Peyer's patch (tissue), 4 donors: ENCODE measurements around the gene SH3GL1.

Experiments used
- CTCF ChIP-seq, 6 experiments: fragments of 450-650 bp in 4 of 6; fragments of 200-600 bp in 2 of 6; sonication (generic) in 1 of 6; IDR thresholded peaks; one replicate each; pipeline ENCODE4 v1.5.1; 2017 to 2019; ENCODE audit warnings: antibody characterized with exemption in 6 of 6, mild to moderate bottlenecking in 3 of 6, moderate library complexity in 1 of 6
- POLR2A ChIP-seq, 2 donors: fragments of 450-650 bp; IDR thresholded peaks; one replicate each; pipeline ENCODE4 v1.5.1; 2017; ENCODE audit warnings: antibody characterized with exemption in 2 of 2, mild to moderate bottlenecking in 2 of 2, moderate library complexity in 2 of 2

GRCh38 chr19:4385291-4386040 lies 14.9 kb downstream of the SH3GL1 start:
- no peak for TF ChIP-seq CTCF (IDR thresholded peaks at IDR 0.05)
- no peak for TF ChIP-seq POLR2A (IDR thresholded peaks at IDR 0.05)
